Panc1 (cell line): ENCODE measurements around the gene SNX24. TPM values are rescaled to one million over a fixed set of nuclear protein-coding genes. Genes with fewer than 3 reads are reported as not detected.

Experiments used
- ATAC-seq: fragments of 200-7000 bp; cut with Tn5 transposase; 2 replicates; pipeline ENCODE4 v1.9.1; 2020; ENCODE audit warnings: mild to moderate bottlenecking, moderate library complexity
- BruUV-seq: library from RNA; stranded (reverse); fragments of 400-500 nt; replicated peaks from 2 replicates; lab custom pipeline; 2021; lab: Mats Ljungman, UMichigan
- CTCF ChIA-PET: fragments of 300-600 bp; sonication (Branson Sonifier 250); formaldehyde crosslinking; loops from one replicate; lab custom pipeline; 2022; ENCODE audit warnings: antibody characterized with exemption; lab: Charles Lee
- POLR2A ChIA-PET: fragments of 300-600 bp; sonication (Branson Sonifier 250); formaldehyde crosslinking; loops from one replicate; lab custom pipeline; 2022; ENCODE audit warnings: antibody characterized with exemption; lab: Charles Lee
- DNase-seq: peaks from one replicate; pipeline ENCODE4 v3.0.0-alpha.2; 2010; ENCODE audit warnings: low read depth, low spot score
- H3K27ac ChIP-seq: 2 replicates; pipeline ENCODE4 v1.5.1; 2011; ENCODE audit warnings: mild to moderate bottlenecking, low read length, inconsistent platforms
- H3K27me3 ChIP-seq: fragments of 200-500 bp; sonication (Bioruptor generic); 2 replicates; pipeline ENCODE4 v1.6.0; 2014; ENCODE audit warnings: low read length, inconsistent platforms; ENCODE audit not compliant: control insufficient read depth, insufficient read depth
- H3K36me3 ChIP-seq: fragments of 200-500 bp; sonication (Bioruptor generic); 2 replicates; pipeline ENCODE4 v1.5.1; 2014; ENCODE audit warnings: inconsistent platforms, mild to moderate bottlenecking, low read length, moderate library complexity; ENCODE audit not compliant: control insufficient read depth, insufficient read depth
- H3K4me1 ChIP-seq: 2 replicates; pipeline ENCODE4 v1.5.1; 2011; ENCODE audit warnings: inconsistent platforms, mild to moderate bottlenecking, low read length, moderate library complexity; ENCODE audit not compliant: control insufficient read depth, insufficient read depth
- H3K4me3 ChIP-seq, 2 experiments: 2 replicates each; pipeline ENCODE4 v1.5.1; 2011 to 2012; ENCODE audit warnings: low read depth in 2 of 2, low read length in 2 of 2, mild to moderate bottlenecking in 2 of 2, inconsistent platforms in 1 of 2, moderate library complexity in 1 of 2
- H3K9me3 ChIP-seq: fragments of 200-500 bp; sonication (Bioruptor generic); 2 replicates; pipeline ENCODE4 v1.5.1; 2014; ENCODE audit warnings: low read depth, mild to moderate bottlenecking, inconsistent platforms, low read length, moderate library complexity; ENCODE audit not compliant: control insufficient read depth, insufficient read depth
- CTCF ChIP-seq: fragments of 450-650 bp; IDR thresholded peaks from 2 replicates; pipeline ENCODE4 v1.5.1; 2017; ENCODE audit warnings: mild to moderate bottlenecking
- POLR2AphosphoS5 ChIP-seq: IDR thresholded peaks from 2 replicates; pipeline ENCODE4 v1.6.1; 2012; ENCODE audit warnings: mild to moderate bottlenecking, low read depth, low read length, moderate library complexity
- REST ChIP-seq, 2 experiments: IDR thresholded peaks; 2 replicates each; pipeline ENCODE4 v1.6.1; 2011 to 2012; ENCODE audit warnings: low read depth in 2 of 2, control low read depth in 1 of 2, low read length in 1 of 2, mild to moderate bottlenecking in 1 of 2, moderate library complexity in 1 of 2; ENCODE audit not compliant: insufficient read depth in 1 of 2
- SIN3A ChIP-seq: IDR thresholded peaks from 2 replicates; pipeline ENCODE4 v1.6.1; 2012; ENCODE audit warnings: low read depth, mild to moderate bottlenecking, low read length, moderate library complexity, borderline replicate concordance; ENCODE audit not compliant: insufficient read depth
- TCF7L2 ChIP-seq: IDR thresholded peaks from 2 replicates; pipeline ENCODE4 v1.6.1; 2011; ENCODE audit warnings: mild to moderate bottlenecking, low read depth, low read length, inconsistent platforms
- in situ Hi-C: cut with HindIII; loops from 2 replicates; pipeline ENCODE4 v1.10.0; 2016; ENCODE audit warnings: low sequenced_read_pairs, low pct_unique_long_range_greater_than_20kb
- intact Hi-C: fragments of 100-400 bp; cut with micrococcal nuclease; formaldehyde crosslinking; loops from one replicate; pipeline ENCODE4 v1.10.0; 2022; ENCODE audit not compliant: unreplicated experiment
- total RNA-seq: library from RNA; stranded (reverse); gene quantifications from one replicate; pipeline ENCODE4 v1.2.1, GENCODE V29; 2021; ENCODE audit not compliant: unreplicated experiment

SNX24 gene
- total RNA-seq, 1 experiment from 2014 or later, result 32.8 TPM

GRCh38 chr5:122896598-122897282 is 51.3 kb downstream of the SNX24 start:
- in situ Hi-C loops (no loop called here), intact Hi-C loops (no loop called here)
- Histone ChIP-seq H3K9me3 (no peaks in the 10 kb centered on the region), H3K27me3 (no peaks in the 10 kb centered on the region), H3K36me3 (no peaks in the 10 kb centered on the region), H3K4me3 (no peak overlapping the region), H3K4me1 (no peaks in the 10 kb centered on the region), H3K27ac (no peak overlapping the region)
- POLR2A ChIA-PET, result no interaction called here
- no peak for TF ChIP-seq POLR2AphosphoS5
- TF ChIP-seq TCF7L2, result no peak
- no peak for TF ChIP-seq SIN3A
- TF ChIP-seq CTCF, result peak; percentile 65; the same call in 1 of the 2 replicates
- no peak for TF ChIP-seq REST (IDR thresholded peaks at IDR 0.05; ENCODE audit: insufficient read depth in 1 of 2, low read depth in 2 of 2, low read length in 1 of 2)
- CTCF ChIA-PET, result no interaction called here
- no TSS peak for BruUV-seq
- DNase-seq (no peak), ATAC-seq (no peak)

GRCh38 chr5:122897283-122897602 is 51.8 kb downstream of the SNX24 start:
- CTCF ChIA-PET, result no interaction called here

More at GRCh38 chr5:122897283-122897602, 51.8 kb downstream of the SNX24 start:
- Histone ChIP-seq H3K9me3 (no peaks in the 10 kb centered on the region), H3K36me3 (no peaks in the 10 kb centered on the region), H3K4me3 (no peak overlapping the region), H3K4me1 (no peaks in the 10 kb centered on the region), H3K27ac (no peak overlapping the region), H3K27me3 (no peaks in the 10 kb centered on the region)
- DNase-seq, result no peak
- in situ Hi-C loops, result no loop called here
- intact Hi-C loops, result no loop called here
- no TSS peak for BruUV-seq
- no peak for ATAC-seq
- POLR2A ChIA-PET, result no interaction called here
- TF ChIP-seq CTCF (peak; percentile 27; the same call in 1 of the 2 replicates), POLR2AphosphoS5 (no peak)
